DOHH2 (cell line): ENCODE data around the gene CACNG8.

Experiments
- EZH2phosphoT487 ChIP-seq: fragments of 200-600 bp; sonication (generic); IDR thresholded peaks from 2 replicates; pipeline ENCODE4 v1.6.1; 2017; ENCODE audit warnings: borderline replicate concordance, mild to moderate bottlenecking, antibody characterized with exemption, low read length, moderate library complexity, mixed read lengths
- TF ChIP-seq, protein P1 (sequence below): fragments of 200-600 bp; sonication (generic); IDR thresholded peaks from one replicate; pipeline ENCODE4 v1.5.1; 2014; ENCODE audit warnings: antibody characterized with exemption, mild to moderate bottlenecking, low read depth, low read length; ENCODE audit not compliant: poor library complexity, severe bottlenecking

DNA sequence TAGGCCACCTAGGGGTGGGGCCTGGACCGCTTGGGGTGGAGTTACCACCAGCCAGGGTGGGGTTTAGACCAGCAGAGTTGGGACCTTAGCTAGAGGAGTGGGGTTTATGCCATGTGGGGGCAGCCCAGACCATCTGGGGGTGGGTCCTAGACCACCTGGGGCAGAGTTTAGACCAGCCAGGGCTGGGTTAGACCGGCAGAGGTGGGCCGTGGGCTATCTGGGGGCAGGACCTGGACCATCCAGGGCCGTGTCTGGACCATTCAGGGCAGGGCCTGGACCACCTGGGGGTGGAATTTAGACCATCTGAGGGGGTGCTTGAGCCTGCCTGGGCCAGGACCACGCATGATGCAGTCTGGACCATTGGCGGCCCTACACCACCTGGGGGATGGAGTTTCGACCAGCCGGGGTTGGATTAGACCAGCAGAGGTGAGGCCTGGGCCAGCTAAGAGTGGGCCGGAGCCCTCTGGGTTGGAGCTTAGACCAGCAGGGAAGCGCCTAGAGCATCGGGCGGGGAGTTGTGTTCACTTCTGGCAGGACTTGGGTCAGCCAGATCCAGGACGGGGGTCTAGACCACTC lies 18.7 kb downstream of the CACNG8 start:
- TF ChIP-seq, protein P1, sequence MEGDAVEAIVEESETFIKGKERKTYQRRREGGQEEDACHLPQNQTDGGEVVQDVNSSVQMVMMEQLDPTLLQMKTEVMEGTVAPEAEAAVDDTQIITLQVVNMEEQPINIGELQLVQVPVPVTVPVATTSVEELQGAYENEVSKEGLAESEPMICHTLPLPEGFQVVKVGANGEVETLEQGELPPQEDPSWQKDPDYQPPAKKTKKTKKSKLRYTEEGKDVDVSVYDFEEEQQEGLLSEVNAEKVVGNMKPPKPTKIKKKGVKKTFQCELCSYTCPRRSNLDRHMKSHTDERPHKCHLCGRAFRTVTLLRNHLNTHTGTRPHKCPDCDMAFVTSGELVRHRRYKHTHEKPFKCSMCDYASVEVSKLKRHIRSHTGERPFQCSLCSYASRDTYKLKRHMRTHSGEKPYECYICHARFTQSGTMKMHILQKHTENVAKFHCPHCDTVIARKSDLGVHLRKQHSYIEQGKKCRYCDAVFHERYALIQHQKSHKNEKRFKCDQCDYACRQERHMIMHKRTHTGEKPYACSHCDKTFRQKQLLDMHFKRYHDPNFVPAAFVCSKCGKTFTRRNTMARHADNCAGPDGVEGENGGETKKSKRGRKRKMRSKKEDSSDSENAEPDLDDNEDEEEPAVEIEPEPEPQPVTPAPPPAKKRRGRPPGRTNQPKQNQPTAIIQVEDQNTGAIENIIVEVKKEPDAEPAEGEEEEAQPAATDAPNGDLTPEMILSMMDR = no peak
- TF ChIP-seq EZH2phosphoT487 = no peak
